ENCODE data around the gene FRMD4A. TPM values are rescaled to one million over a fixed set of nuclear protein-coding genes. Genes with fewer than 3 reads are reported as not detected.

FRMD4A gene
- total RNA-seq, 1 donor from 2014 or later = 0.64 TPM

GRCh38 chr10:14010769-14011574 lies 319.8 kb downstream of the FRMD4A start:
- Mint-ChIP-seq H3K4me3 (no peak overlapping the region), H3K27me3 (peaks cover 14% of the 10 kb centered on the region), H3K4me1 (peaks cover 38% of the 10 kb centered on the region), H3K9me3 (no peaks in the 10 kb centered on the region), H3K27ac (no peak overlapping the region), H3K36me3 (ENCODE audit: low read depth) (no peaks in the 10 kb centered on the region)
- no peak for ATAC-seq (ENCODE audit: low read depth)
- ChIA-PET POLR2A (no interaction called here), CTCF (no interaction called here)
- intact Hi-C loops (cut with micrococcal nuclease) = no loop called here
- no peak for DNase-seq
- TF ChIP-seq CTCF (IDR thresholded peaks at IDR 0.05) = no peak

GRCh38 chr10:14010101-14010558 lies 320.6 kb downstream of the FRMD4A start:
- peaks cover 32% of the 10 kb centered on the region for H3K4me1 Mint-ChIP-seq
- peaks cover 16% of the 10 kb centered on the region for H3K27me3 Mint-ChIP-seq
- DNase-seq (no peak), ATAC-seq (ENCODE audit: low read depth) (no peak)
- peak overlapping the region; percentile 54 for H3K27ac Mint-ChIP-seq
- H3K4me3 Mint-ChIP-seq = peak overlapping the region; percentile 74
- ChIA-PET CTCF (no interaction called here), POLR2A (interaction anchor here (1.0 to 1.2 kb wide), 2 partner anchors 12 to 16 kb away, joined by 3 to 4 read pairs; no protein-coding TSS in a partner anchor)
- no peaks in the 10 kb centered on the region for H3K36me3 Mint-ChIP-seq (ENCODE audit: low read depth)
- intact Hi-C loops (cut with micrococcal nuclease) = no loop called here
- TF ChIP-seq CTCF (IDR thresholded peaks at IDR 0.05) = no peak
- H3K9me3 Mint-ChIP-seq = no peaks in the 10 kb centered on the region

GRCh38 chr10:14009371-14010100 lies 321.2 kb downstream of the FRMD4A start:
- Mint-ChIP-seq H3K27me3 (peaks cover 16% of the 10 kb centered on the region), H3K27ac (peak overlapping the region; percentile 54), H3K36me3 (ENCODE audit: low read depth) (no peaks in the 10 kb centered on the region), H3K4me3 (peak overlapping the region; percentile 74), H3K9me3 (no peaks in the 10 kb centered on the region), H3K4me1 (peaks cover 32% of the 10 kb centered on the region)
- ChIA-PET POLR2A (interaction anchor here (1.0 to 1.2 kb wide), 3 partner anchors 13 to 176 kb away, joined by 3 to 4 read pairs (median 3); no protein-coding TSS in a partner anchor), CTCF (no interaction called here)
- DNase-seq (no peak), ATAC-seq (ENCODE audit: low read depth) (peak; percentile 60)
- TF ChIP-seq CTCF (IDR thresholded peaks at IDR 0.05) = no peak
- intact Hi-C loops (cut with micrococcal nuclease) = loop anchor here (2.0 kb wide), 1 partner anchor 13 kb away; no protein-coding TSS in a partner anchor

GRCh38 chr10:14008740-14009080 lies 322.0 kb downstream of the FRMD4A start:
- H3K9me3 Mint-ChIP-seq = no peaks in the 10 kb centered on the region
- ChIA-PET POLR2A (interaction anchor here (1.0 to 1.2 kb wide), 2 partner anchors 14 to 176 kb away, joined by 3 to 4 read pairs; no protein-coding TSS in a partner anchor), CTCF (no interaction called here)
- no peak for TF ChIP-seq CTCF (IDR thresholded peaks at IDR 0.05)
- H3K27me3 Mint-ChIP-seq = peaks cover 16% of the 10 kb centered on the region
- H3K4me1 Mint-ChIP-seq = peaks cover 32% of the 10 kb centered on the region
- H3K36me3 Mint-ChIP-seq (ENCODE audit: low read depth) = no peaks in the 10 kb centered on the region
- intact Hi-C loops (cut with micrococcal nuclease) = loop anchor here (2.0 kb wide), 1 partner anchor 14 kb away; no protein-coding TSS in a partner anchor
- no peak for ATAC-seq (ENCODE audit: low read depth)
- peak overlapping the region; percentile 73 for H3K4me3 Mint-ChIP-seq
- DNase-seq = no peak
- no peak overlapping the region for H3K27ac Mint-ChIP-seq

- intact Hi-C loops (cut with micrococcal nuclease) = no loop called here
- H3K4me1 Mint-ChIP-seq = peaks cover 21% of the 10 kb centered on the region
- POLR2A ChIA-PET = no interaction called here
Observed at GRCh38 chr10:14004536-14004935, 326.2 kb downstream of the FRMD4A start.

More at GRCh38 chr10:14004536-14004935, 326.2 kb downstream of the FRMD4A start:
- CTCF ChIA-PET = no interaction called here
- no peak for TF ChIP-seq CTCF (IDR thresholded peaks at IDR 0.05)
- peaks cover 12% of the 10 kb centered on the region for H3K27me3 Mint-ChIP-seq
- DNase-seq (no peak), ATAC-seq (ENCODE audit: low read depth) (no peak)
- no peak overlapping the region for H3K4me3 Mint-ChIP-seq
- H3K9me3 Mint-ChIP-seq = no peaks in the 10 kb centered on the region
- H3K36me3 Mint-ChIP-seq (ENCODE audit: low read depth) = no peaks in the 10 kb centered on the region
- H3K27ac Mint-ChIP-seq = no peak overlapping the region

Data from activated B cell treated with CpG ODN at 0.5 μM for 24 hours (primary cell).